Measurements from ENCODE around the gene SLAMF1.
A peak's percentile ranks its signal among the peaks of the same experiment; 100 is the strongest.
"Not testable (repeated sequence)": the region's sequence is repeated elsewhere in the genome, so short reads cannot be mapped to it uniquely, and the experiment has no call there.

The SLAMF1 gene

DNA sequence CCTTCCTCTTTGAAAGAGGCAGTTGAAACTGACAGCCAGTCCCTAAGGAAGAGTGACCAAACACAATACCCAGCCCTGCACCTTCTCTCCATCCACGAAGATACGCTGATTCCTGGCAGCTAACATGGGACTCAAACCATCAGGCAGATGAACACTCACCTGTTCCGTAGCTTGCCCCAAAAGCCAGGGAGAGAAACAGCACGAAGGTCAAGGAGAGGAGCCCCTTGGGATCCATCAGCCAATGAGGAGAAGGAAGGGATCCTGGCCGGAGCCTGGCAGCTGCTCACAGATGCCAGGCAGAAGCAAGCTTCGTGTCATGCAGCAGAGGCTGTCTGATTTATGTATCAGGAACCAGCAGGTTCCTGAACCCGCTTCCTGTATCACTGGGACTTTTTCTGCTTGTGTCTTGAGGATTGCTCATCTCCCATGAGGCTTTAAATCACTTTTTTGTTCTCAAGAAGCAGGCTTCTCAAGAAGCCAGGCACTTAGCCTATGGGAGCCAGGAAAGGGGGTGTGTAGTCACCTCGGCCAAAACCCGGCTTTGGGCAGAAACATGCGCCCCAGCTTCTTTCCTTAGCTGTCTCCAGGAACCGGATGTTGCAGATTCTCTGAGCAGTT, at the start of gene SLAMF1:
Gene SLAMF1, minus strand, starts transcription at position 334 of the 618 bp plus-strand sequence. Its CDS starts 99 bp downstream, at position 235.
- DNase-seq, result no peak

GRCh38 chr1:160692390-160692789, 45.5 kb upstream of the SLAMF1 start:
- not testable (repeated sequence) for DNase-seq

- no peak for DNase-seq
Measured at GRCh38 chr1:160685266-160685665, 38.4 kb upstream of the SLAMF1 start.

DNA sequence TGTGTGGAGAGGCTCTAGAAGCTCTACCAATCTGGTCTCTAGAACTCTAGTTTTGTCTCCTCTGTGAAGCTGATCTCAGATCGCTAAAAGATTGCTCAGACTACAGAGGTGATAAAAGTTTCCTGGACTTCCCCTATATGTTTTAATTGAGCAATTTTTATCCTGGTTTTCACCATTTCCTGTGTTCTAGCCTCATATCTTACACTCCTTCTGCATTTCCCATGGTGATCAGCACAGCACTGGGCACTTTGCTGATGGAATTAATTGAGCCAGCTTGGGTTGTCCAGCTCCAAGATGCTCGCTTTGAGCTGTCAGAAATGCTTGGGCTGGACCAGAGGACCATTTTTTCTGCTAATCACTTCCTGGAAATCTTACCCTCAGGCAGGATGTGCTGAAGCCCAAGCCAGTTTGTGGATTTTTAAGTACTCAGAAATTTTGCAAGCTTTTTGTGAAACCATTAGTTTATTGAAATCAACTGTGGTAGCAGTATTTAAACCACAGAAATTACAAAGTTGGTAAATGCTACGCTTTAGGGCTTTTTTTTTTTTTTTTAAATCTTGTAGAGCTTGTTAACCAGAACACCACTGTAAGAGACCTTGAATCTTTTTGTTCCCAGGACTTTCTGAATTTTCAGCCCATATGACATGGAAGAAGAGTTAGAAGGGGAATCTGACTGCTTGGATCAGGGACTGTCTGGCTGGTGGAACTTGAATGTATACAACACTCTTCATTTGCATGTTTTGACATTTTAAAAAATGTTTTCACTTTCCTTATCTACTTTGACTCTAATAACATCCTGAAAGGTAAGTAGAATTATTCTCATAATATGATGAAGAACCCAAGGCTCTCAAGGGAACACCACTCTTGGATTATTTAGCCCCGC, 36.4 kb upstream of the SLAMF1 start:
- no peak for DNase-seq

- DNase-seq, result no peak
Measured at GRCh38 chr1:160681891-160682140, 35.0 kb upstream of the SLAMF1 start.

DNA sequence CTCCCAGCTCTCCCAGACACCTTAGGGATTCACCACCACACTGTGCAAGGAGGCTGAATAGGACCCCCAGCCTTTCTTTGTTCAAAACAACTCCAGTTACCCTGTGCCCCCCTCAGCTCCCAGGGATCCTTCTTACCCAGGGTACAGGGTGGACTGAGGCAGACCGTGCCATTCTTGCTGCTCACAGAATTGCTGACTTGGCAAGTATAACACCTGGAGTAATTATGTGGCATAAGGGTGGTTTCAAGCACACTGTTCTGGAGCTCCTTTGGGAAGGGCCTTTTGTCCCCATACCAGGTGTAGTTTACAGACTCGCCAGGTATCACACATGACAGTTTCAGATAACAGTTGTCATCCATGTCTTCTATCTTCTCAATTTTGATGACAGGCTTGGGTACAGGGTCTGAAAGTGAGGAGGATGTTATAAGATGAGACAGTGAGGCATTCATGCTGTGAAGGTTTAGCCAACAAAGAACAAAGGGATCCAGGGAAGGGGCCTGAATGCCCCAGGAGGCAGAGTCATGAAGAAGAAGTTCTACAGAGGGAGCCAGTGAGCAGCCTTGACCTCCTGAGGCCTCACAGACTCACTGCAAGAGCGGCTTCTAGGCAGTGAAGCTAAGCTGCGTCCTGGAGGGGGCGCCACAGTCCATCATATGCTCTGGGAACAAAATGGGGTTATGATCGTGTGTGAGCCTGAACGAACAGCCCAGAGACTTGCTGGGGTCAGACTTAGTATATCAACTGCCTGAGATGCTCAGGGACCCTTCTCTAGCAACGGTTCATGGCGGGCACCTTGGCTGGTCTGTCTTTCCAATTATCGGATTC, 34.4 kb upstream of the SLAMF1 start:
- DNase-seq, result peak; percentile 42

DNA sequence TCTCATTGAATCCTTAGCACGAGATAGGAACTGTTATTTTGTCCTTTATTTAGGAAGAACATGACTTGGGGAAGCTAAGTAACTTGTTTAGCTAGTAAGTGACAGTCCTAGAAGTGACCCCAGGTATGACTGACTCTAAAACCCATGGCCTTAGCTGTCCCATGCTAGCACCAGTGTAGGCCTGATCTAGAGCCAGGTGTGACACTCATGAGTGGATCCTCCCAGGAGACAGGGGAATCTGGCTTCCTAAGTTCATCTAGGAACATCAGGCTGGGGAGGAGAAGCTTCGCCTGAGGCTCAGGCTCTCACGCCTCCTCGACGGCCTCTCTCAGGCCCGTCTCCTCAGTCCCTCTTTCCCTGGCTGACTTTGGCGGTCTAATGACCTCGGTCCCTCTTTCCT, 33.6 kb upstream of the SLAMF1 start:
- no peak for DNase-seq

- no peak for DNase-seq
Measured at GRCh38 chr1:160679893-160680292, 33.0 kb upstream of the SLAMF1 start.

DNA sequence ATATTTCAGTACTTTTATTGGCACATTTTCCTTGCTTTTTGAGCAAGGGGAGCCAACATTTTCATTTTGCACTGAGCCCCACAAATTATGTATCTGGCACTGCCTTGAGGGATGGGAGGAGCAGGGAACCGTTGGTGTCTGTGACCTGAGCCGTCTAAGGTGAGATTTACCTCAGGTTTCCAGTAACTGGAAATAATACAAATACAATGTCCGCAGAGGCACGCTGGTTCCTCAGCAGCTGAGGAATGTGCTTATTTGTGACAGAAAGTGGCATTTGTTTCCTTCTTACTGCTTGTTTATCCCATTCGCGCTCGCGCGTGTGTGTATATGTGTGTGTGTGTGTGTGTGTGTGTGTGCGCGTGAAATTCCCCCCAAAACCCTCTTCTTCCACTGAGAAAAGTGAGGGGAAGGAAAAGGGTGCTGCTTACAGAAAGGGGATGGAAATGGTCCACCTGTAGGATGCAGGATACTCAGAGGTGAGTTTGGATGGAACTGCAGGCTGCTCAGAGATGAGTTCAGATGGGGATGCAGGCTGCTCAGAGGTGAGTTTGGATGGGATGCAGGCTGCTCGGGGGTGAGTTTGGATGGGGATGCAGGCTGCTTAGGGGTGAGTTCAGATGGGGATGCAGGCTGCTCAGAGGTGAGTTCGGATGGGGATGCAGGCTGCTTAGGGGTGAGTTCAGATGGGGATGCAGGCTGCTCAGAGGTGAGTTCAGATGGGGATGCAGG, 30.2 kb upstream of the SLAMF1 start:
- no peak for DNase-seq

GRCh38 chr1:160675641-160676410, 29.0 kb upstream of the SLAMF1 start:
- peak; percentile 45 for DNase-seq

DNA sequence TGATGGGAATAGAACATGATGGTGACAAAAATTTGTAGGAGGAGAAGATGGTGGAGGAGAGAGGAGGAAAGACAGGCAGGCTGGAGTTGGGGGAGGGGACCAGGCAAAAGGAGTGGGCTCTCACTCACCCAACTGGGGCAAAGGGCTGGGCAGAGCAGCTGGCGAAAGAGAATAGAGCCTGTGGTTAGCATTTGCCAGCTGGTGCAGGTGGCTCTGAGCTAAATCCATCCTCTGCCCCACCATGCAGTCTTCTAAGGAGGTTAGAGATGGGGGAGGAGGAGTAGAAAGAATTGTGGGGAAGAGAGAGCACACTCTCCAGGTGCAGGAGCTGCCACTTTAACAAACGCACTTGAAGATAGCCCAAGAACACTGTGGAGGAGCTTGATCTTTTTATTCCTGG, 27.6 kb upstream of the SLAMF1 start:
- DNase-seq, result no peak

GRCh38 chr1:160672789-160673695, 26.2 kb upstream of the SLAMF1 start:
- DNase-seq, result no peak

DNA sequence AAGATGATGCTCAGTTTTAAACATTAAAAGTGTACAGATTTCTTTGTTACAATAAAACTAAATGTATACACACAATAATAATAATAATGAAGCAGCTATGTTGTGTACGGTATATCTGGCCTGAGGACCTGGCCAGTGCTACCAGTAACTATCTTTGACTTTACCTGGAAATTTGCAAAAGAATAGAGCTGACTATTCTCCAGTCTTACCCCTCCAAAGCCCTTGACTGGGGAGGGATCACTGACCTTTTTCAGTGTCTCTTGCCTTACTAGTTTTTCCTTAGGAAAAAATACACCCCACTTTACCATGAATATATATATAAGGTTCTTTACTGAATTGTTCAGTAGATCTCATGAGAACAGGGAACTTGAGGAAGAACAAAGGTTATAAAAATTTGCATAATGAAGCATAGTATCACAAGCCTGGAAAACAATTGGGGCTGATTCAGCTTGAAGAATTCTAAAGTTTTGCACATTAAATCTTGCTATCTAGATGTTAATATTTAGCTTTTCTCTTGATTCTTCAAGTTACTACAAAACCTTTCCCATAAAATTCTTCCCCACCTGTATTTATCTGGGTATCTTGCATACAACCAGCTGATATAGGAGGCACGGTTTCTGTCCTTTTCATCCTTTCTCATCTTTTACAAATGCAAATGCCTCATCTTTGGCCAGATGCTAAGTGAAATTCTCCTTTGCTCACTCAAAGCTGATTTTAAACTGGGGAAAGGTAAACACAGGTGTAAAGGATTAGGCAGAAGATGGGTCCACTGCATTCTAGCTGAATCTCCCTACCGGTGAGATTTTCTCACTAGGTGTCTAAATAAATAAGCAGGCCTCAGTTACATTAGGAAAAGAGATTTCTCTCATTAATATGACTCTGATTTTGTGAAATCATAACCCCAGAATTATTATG, 25.0 kb upstream of the SLAMF1 start:
- DNase-seq, result no peak

DNA sequence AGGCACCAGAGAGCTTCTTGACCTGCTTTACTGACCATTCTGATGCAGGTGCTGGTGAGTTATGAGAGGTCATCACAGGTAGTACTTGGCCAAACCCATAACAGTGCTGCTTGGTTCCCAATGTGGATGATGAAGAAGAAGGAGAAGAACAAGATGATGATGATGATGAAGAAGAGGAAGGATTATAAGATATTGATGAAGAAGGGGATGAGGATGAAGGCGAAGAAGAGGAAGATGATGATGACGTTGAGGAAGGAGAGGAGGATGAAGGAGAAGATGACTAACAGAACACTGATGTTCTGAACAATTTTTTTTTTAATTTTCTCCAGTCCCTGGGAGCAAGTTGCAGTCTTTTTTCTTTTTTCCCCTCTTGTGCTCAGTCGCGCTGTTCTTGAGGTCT, 23.9 kb upstream of the SLAMF1 start:
- no peak for DNase-seq

DNA sequence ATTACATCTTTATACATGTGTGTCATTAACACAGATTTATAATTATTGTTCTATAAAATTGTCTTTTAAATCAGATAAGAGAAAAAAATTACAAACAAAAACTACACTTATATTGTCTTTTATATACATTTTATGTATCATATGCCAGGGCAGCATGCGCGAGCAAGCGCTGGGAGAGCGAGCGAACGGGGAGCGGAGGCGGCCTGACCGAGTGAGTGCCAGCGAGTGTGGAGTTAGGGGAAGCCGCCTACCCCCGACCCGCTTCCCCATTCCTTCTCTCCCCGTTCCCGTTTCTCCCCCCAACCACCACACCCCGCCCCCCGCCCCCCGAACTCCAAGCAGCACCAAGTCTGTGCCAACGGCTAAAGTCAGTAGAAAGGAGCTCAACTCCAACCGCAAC, 23.0 kb upstream of the SLAMF1 start:
- no peak for DNase-seq

GRCh38 chr1:160669276-160669675, 22.4 kb upstream of the SLAMF1 start:
- no peak for DNase-seq

- no peak for DNase-seq
Measured at GRCh38 chr1:160667896-160668295, 21.1 kb upstream of the SLAMF1 start.

GRCh38 chr1:160666079-160666442, 19.2 kb upstream of the SLAMF1 start:
- DNase-seq, result no peak

GRCh38 chr1:160665330-160666078, 18.7 kb upstream of the SLAMF1 start:
- DNase-seq, result no peak

Measured in fibroblast of skin of right biceps (primary cell).